Muscle layer of colon (tissue), 2 donors: ENCODE results near the gene ELL2.
"Not testable (repeated sequence)": the region's sequence is repeated elsewhere in the genome, so short reads cannot be mapped to it uniquely, and the experiment has no call there.

Experiments
- H3K27ac ChIP-seq: one replicate; pipeline ENCODE4 v1.7.0; 2013; ENCODE audit warnings: low read depth, mild to moderate bottlenecking, low read length, moderate library complexity
- H3K27me3 ChIP-seq, 2 donors: one replicate each; pipeline ENCODE4 v1.7.0; 2013; ENCODE audit warnings: low read length in 2 of 2, mild to moderate bottlenecking in 2 of 2; ENCODE audit not compliant: insufficient read depth in 2 of 2, control insufficient read depth in 1 of 2
- H3K36me3 ChIP-seq: one replicate; pipeline ENCODE4 v1.7.0; 2013; ENCODE audit warnings: mild to moderate bottlenecking, low read length; ENCODE audit not compliant: insufficient read depth
- H3K4me1 ChIP-seq: one replicate; pipeline ENCODE4 v1.7.0; 2013; ENCODE audit warnings: mild to moderate bottlenecking, low read length; ENCODE audit not compliant: insufficient read depth
- H3K4me3 ChIP-seq, 2 donors: one replicate each; pipeline ENCODE4 v1.7.0; 2013; ENCODE audit warnings: low read length in 2 of 2, low read depth in 1 of 2, mild to moderate bottlenecking in 1 of 2, moderate library complexity in 1 of 2
- H3K9ac ChIP-seq: one replicate; pipeline ENCODE4 v1.7.0; 2013; ENCODE audit warnings: low read length
- H3K9me3 ChIP-seq: one replicate; pipeline ENCODE4 v1.7.0; 2013; ENCODE audit warnings: mild to moderate bottlenecking, low read length
- donor health status: abdominal sarcoma.
- donor health status: Adenocarcinoma of cecum.

ELL2 gene

DNA sequence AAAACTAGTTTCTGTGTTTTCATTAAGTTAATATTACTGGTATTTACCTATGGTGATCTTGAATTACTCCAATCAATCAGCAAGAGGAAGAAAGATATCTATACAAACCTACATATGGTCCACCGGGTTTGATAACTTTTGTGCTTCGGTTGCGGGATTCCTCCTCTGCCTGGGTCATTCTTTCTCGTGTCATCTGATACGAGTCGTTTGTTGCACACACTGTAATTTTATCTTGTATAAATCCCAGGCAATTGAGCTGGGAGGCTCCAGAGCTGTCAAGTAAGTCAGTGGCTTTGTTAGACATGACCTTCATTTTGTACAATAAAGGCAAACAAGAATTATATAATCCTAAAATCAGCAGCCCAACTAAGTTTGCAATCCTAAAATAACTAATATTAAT is 48.0 kb downstream of the ELL2 start:
- no peaks in the 10 kb centered on the region for H3K4me1 ChIP-seq

DNA sequence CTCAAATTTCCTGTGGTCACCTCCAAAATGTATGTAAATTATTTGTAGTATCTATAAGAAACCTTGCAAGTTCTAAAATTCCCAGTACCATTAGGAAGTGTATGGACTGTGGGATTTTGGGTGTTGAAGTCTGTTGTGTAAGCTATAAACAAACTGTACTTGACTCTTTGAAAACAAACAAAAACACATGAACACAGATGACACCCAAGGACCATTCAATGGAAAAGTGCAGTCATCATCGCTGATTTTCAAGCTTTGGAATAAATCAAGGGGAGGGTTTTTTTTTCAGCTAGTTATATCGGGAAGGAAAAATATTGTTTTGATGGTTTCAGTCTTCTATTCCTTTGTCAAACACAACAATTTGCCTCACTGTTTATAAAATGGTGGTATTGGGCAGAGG is 49.6 kb downstream of the ELL2 start:
- H3K4me1 ChIP-seq = no peaks in the 10 kb centered on the region
- no peak overlapping the region for H3K9ac ChIP-seq
- H3K36me3 ChIP-seq = no peaks in the 10 kb centered on the region
- H3K4me3 ChIP-seq = no peak overlapping the region
- H3K9me3 ChIP-seq = no peaks in the 10 kb centered on the region
- no peaks in the 10 kb centered on the region for H3K27me3 ChIP-seq
- no peak overlapping the region for H3K27ac ChIP-seq

More for the DNA sequence above, 48.0 kb downstream of the ELL2 start:
- Histone ChIP-seq H3K4me3 (no peak overlapping the region), H3K27ac (no peak overlapping the region), H3K9me3 (no peaks in the 10 kb centered on the region), H3K27me3 (no peaks in the 10 kb centered on the region), H3K9ac (no peak overlapping the region), H3K36me3 (no peaks in the 10 kb centered on the region)

DNA sequence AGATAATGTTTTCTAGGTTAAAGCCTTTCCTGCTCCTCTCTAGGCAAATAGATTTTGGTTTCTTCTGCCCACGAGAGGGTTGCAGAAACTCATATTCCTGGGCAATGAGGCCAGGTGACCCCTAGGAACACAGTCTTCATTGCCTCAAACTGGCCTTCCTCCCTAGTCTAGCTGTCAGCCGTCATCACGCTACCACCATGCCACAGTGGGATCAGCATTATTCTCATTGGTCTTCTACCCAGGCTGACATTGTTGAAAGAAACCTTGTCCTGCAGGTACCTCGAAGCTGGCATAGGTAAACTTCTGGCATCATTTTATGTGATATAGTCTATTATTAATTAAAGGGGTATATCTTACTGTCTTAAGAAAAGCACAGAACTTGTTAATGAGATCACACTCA is 51.1 kb downstream of the ELL2 start:
- H3K36me3 ChIP-seq = no peaks in the 10 kb centered on the region
- H3K4me3 ChIP-seq = no peak overlapping the region
- no peaks in the 10 kb centered on the region for H3K4me1 ChIP-seq
- no peaks in the 10 kb centered on the region for H3K9me3 ChIP-seq
- H3K27ac ChIP-seq = no peak overlapping the region
- no peaks in the 10 kb centered on the region for H3K27me3 ChIP-seq
- no peak overlapping the region for H3K9ac ChIP-seq

- Histone ChIP-seq H3K36me3 (no peaks in the 10 kb centered on the region), H3K27ac (no peak overlapping the region), H3K9me3 (no peaks in the 10 kb centered on the region), H3K4me3 (no peak overlapping the region), H3K27me3 (no peaks in the 10 kb centered on the region), H3K4me1 (no peaks in the 10 kb centered on the region), H3K9ac (no peak overlapping the region)
These were observed 51.9 kb downstream of the ELL2 start for GRCh38 chr5:95909738-95910137.

- Histone ChIP-seq H3K9me3 (no peaks in the 10 kb centered on the region), H3K27me3 (no peaks in the 10 kb centered on the region), H3K4me3 (no peak overlapping the region), H3K36me3 (no peaks in the 10 kb centered on the region), H3K27ac (no peak overlapping the region), H3K9ac (no peak overlapping the region), H3K4me1 (no peaks in the 10 kb centered on the region)
These were observed 52.9 kb downstream of the ELL2 start for GRCh38 chr5:95908799-95909198.

- Histone ChIP-seq H3K36me3 (no peaks in the 10 kb centered on the region), H3K9me3 (no peaks in the 10 kb centered on the region), H3K4me1 (no peaks in the 10 kb centered on the region), H3K4me3 (no peak overlapping the region), H3K27me3 (no peaks in the 10 kb centered on the region), H3K27ac (no peak overlapping the region), H3K9ac (no peak overlapping the region)
These were observed 53.6 kb downstream of the ELL2 start for GRCh38 chr5:95907740-95908706.

DNA sequence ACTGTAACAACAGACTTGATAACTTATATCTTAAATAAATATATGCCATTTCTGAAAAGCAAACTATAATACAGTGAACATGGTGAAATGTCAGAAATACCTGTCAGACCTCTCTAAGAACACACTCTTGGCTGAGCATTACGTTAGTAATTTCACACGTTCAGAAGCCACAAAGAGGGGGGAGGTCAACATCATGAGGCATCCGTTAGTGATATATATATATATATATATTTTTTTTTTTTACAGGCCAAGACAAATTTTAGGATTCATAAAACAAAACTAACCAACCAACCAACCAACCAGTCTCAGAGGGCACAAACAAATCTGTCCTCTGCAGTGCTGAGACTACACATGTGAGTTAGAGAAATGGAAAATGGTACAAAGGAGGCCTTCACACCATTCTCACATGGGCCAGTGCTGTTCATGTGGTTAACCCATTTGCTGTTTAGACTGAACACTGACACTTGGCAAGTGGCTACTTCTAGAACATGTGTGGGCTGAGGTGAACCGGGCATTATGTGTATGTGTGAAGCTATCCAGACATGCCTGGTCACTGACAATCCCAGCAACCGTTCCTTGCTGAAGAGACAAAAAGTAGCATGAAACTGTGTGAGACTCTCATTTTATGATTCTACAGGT is 54.5 kb downstream of the ELL2 start:
- Histone ChIP-seq H3K27me3 (no peaks in the 10 kb centered on the region), H3K4me1 (no peaks in the 10 kb centered on the region), H3K27ac (no peak overlapping the region), H3K9ac (no peak overlapping the region), H3K9me3 (no peaks in the 10 kb centered on the region), H3K36me3 (no peaks in the 10 kb centered on the region), H3K4me3 (no peak overlapping the region)

- H3K36me3 ChIP-seq, H3K9ac ChIP-seq, H3K27ac ChIP-seq, H3K9me3 ChIP-seq, H3K4me1 ChIP-seq, H3K4me3 ChIP-seq, H3K27me3 ChIP-seq: not testable (repeated sequence)
These were observed 55.3 kb downstream of the ELL2 start for GRCh38 chr5:95906398-95906797.

- Histone ChIP-seq H3K4me1 (peaks cover 6% of the 10 kb centered on the region), H3K27ac (no peak overlapping the region), H3K27me3 (no peaks in the 10 kb centered on the region), H3K36me3 (no peaks in the 10 kb centered on the region), H3K4me3 (no peak overlapping the region), H3K9me3 (no peaks in the 10 kb centered on the region), H3K9ac (no peak overlapping the region)
These were observed 56.8 kb downstream of the ELL2 start for GRCh38 chr5:95904827-95905226.

- H3K9ac ChIP-seq = no peak overlapping the region
These were observed 57.8 kb downstream of the ELL2 start for GRCh38 chr5:95903838-95904237.

GRCh38 chr5:95901676-95902627 is 59.7 kb downstream of the ELL2 start:
- Histone ChIP-seq H3K4me3 (no peak overlapping the region), H3K27me3 (no peaks in the 10 kb centered on the region), H3K4me1 (peaks cover 6% of the 10 kb centered on the region), H3K27ac (no peak overlapping the region), H3K9ac (no peak overlapping the region), H3K36me3 (peaks cover 10% of the 10 kb centered on the region), H3K9me3 (no peaks in the 10 kb centered on the region)

More at GRCh38 chr5:95903838-95904237, 57.8 kb downstream of the ELL2 start:
- Histone ChIP-seq H3K27me3 (no peaks in the 10 kb centered on the region), H3K4me3 (no peak overlapping the region), H3K4me1 (peaks cover 6% of the 10 kb centered on the region), H3K9me3 (no peaks in the 10 kb centered on the region), H3K27ac (no peak overlapping the region), H3K36me3 (no peaks in the 10 kb centered on the region)
